NOMO-1 treated with dmso at 0.1 percent for 144 hours (cell line): ENCODE data around the gene KIAA2012.
"Not testable (repeated sequence)": the region's sequence is repeated elsewhere in the genome, so short reads cannot be mapped to it uniquely, and the experiment has no call there.

Source experiments
- DNase-seq: peaks from one replicate; lab custom pipeline; 2025; ENCODE audit not compliant: unreplicated experiment; lab: John Stamatoyannopoulos, UW

Gene KIAA2012

GRCh38 chr2:202114795-202115194 lies 41.7 kb downstream of the KIAA2012 start:
- peak; percentile 67 for DNase-seq

- no peak for DNase-seq
These were observed 42.5 kb downstream of the KIAA2012 start for GRCh38 chr2:202115479-202115971.

- no peak for DNase-seq
These were observed 43.6 kb downstream of the KIAA2012 start for GRCh38 chr2:202116691-202117090.

GRCh38 chr2:202118168-202118567 lies 45.1 kb downstream of the KIAA2012 start:
- DNase-seq: no peak

- no peak for DNase-seq
These were observed 47.8 kb downstream of the KIAA2012 start for GRCh38 chr2:202120828-202121227.

- peak; percentile 77 for DNase-seq
These were observed 48.6 kb downstream of the KIAA2012 start for GRCh38 chr2:202121532-202122162.

- no peak for DNase-seq
These were observed 49.1 kb downstream of the KIAA2012 start for GRCh38 chr2:202122163-202122540.

- DNase-seq: no peak
These were observed 50.1 kb downstream of the KIAA2012 start for GRCh38 chr2:202122980-202123720.

- no peak for DNase-seq
These were observed 51.2 kb downstream of the KIAA2012 start for GRCh38 chr2:202124286-202124685.

- DNase-seq: no peak
These were observed 54.8 kb downstream of the KIAA2012 start for GRCh38 chr2:202127687-202128331.

GRCh38 chr2:202129841-202130240 lies 56.8 kb downstream of the KIAA2012 start:
- no peak for DNase-seq

GRCh38 chr2:202133200-202133908 lies 60.3 kb downstream of the KIAA2012 start:
- no peak for DNase-seq

- DNase-seq: no peak
These were observed 60.8 kb downstream of the KIAA2012 start for GRCh38 chr2:202133909-202134265.

GRCh38 chr2:202135091-202135874 lies 62.2 kb downstream of the KIAA2012 start:
- DNase-seq: no peak

- not testable (repeated sequence) for DNase-seq
These were observed 63.0 kb downstream of the KIAA2012 start for GRCh38 chr2:202136039-202136438.

- no peak for DNase-seq
These were observed 63.5 kb downstream of the KIAA2012 start for GRCh38 chr2:202136526-202136925.

GRCh38 chr2:202140522-202141252 lies 67.6 kb downstream of the KIAA2012 start:
- no peak for DNase-seq

GRCh38 chr2:202141329-202141947 lies 68.4 kb downstream of the KIAA2012 start:
- no peak for DNase-seq

- no peak for DNase-seq
These were observed 69.5 kb downstream of the KIAA2012 start for GRCh38 chr2:202142540-202142939.

GRCh38 chr2:202147775-202148174 lies 74.7 kb downstream of the KIAA2012 start:
- no peak for DNase-seq
